IPS-20b (cell line): ENCODE results near the gene NBEAL2.

ENCODE experiments used
- H3K27ac ChIP-seq: one replicate; pipeline ENCODE4 v1.5.1; 2013; ENCODE audit warnings: low read length
- H3K27me3 ChIP-seq: 2 replicates; pipeline ENCODE4 v1.6.1; 2013; ENCODE audit warnings: mild to moderate bottlenecking, low read length, inconsistent platforms; ENCODE audit not compliant: insufficient read depth
- H3K36me3 ChIP-seq: 2 replicates; pipeline ENCODE4 v1.6.1; 2013; ENCODE audit warnings: low read depth, mild to moderate bottlenecking, inconsistent platforms, low read length, moderate library complexity; ENCODE audit not compliant: insufficient read depth
- H3K4me1 ChIP-seq: 2 replicates; pipeline ENCODE4 v1.6.1; 2013; ENCODE audit warnings: mild to moderate bottlenecking, control low read depth, inconsistent platforms, low read length, moderate library complexity; ENCODE audit not compliant: insufficient read depth
- H3K4me3 ChIP-seq: 2 replicates; pipeline ENCODE4 v1.5.1; 2013; ENCODE audit warnings: mild to moderate bottlenecking, low read length, inconsistent platforms
- H3K9ac ChIP-seq: 2 replicates; pipeline ENCODE4 v1.6.1; 2013; ENCODE audit warnings: low read depth, mild to moderate bottlenecking, inconsistent platforms, low read length, moderate library complexity
- H3K9me3 ChIP-seq: 2 replicates; pipeline ENCODE4 v1.6.1; 2013; ENCODE audit warnings: mild to moderate bottlenecking, low read depth, low read length, inconsistent platforms; ENCODE audit not compliant: insufficient read depth

Gene NBEAL2

GRCh38 chr3:46978985-46979944 lies at the start of gene NBEAL2:
NBEAL2 (plus strand) TSS chr3:46979666; CDS start chr3:46979862, 196 bp downstream.
- Histone ChIP-seq H3K4me3 (peak within 1 kb of the TSS; percentile 84), H3K4me1 (0 out of 2 replicates have a peak, but pooled peaks cover 7% of the 10 kb centered on the region), H3K27ac (peak within 1 kb of the TSS; percentile 81), H3K9ac (peak within 1 kb of the TSS; percentile 86), H3K27me3 (peaks cover 5% of the 10 kb centered on the region; the same call in 1 of the 2 replicates), H3K36me3 (no peaks in the 10 kb centered on the region), H3K9me3 (no peaks in the 10 kb centered on the region)

GRCh38 chr3:46930166-46930944 lies 49.1 kb upstream of the NBEAL2 start:
- no peak overlapping the region for H3K27ac ChIP-seq
- no peak overlapping the region for H3K4me3 ChIP-seq
- H3K9me3 ChIP-seq: no peaks in the 10 kb centered on the region
- H3K4me1 ChIP-seq: peaks cover 11% of the 10 kb centered on the region
- H3K9ac ChIP-seq: no peak overlapping the region
- H3K36me3 ChIP-seq: peaks cover 43% of the 10 kb centered on the region
- H3K27me3 ChIP-seq: no peaks in the 10 kb centered on the region

- H3K4me1 ChIP-seq: peaks cover 15% of the 10 kb centered on the region
- H3K4me3 ChIP-seq: no peak overlapping the region
- no peaks in the 10 kb centered on the region for H3K9me3 ChIP-seq
- no peak overlapping the region for H3K27ac ChIP-seq
- no peaks in the 10 kb centered on the region for H3K27me3 ChIP-seq
- H3K9ac ChIP-seq: no peak overlapping the region
- H3K36me3 ChIP-seq: peaks cover 39% of the 10 kb centered on the region
Measured at GRCh38 chr3:46930945-46931403, 48.5 kb upstream of the NBEAL2 start.

- Histone ChIP-seq H3K27ac (no peak overlapping the region), H3K4me3 (no peak overlapping the region), H3K4me1 (peaks cover 21% of the 10 kb centered on the region), H3K9ac (no peak overlapping the region), H3K36me3 (peaks cover 39% of the 10 kb centered on the region), H3K9me3 (no peaks in the 10 kb centered on the region), H3K27me3 (no peaks in the 10 kb centered on the region)
Measured at GRCh38 chr3:46931631-46932331, 47.7 kb upstream of the NBEAL2 start.

- H3K9ac ChIP-seq: no peak overlapping the region
- H3K27me3 ChIP-seq: no peaks in the 10 kb centered on the region
- peaks cover 39% of the 10 kb centered on the region for H3K36me3 ChIP-seq
- peaks cover 21% of the 10 kb centered on the region for H3K4me1 ChIP-seq
- H3K9me3 ChIP-seq: no peaks in the 10 kb centered on the region
- no peak overlapping the region for H3K4me3 ChIP-seq
- H3K27ac ChIP-seq: no peak overlapping the region
Measured at GRCh38 chr3:46932455-46933225, 46.8 kb upstream of the NBEAL2 start.

GRCh38 chr3:46933261-46933660 lies 46.2 kb upstream of the NBEAL2 start:
- Histone ChIP-seq H3K27ac (no peak overlapping the region), H3K9ac (no peak overlapping the region), H3K4me3 (no peak overlapping the region), H3K4me1 (peaks cover 21% of the 10 kb centered on the region), H3K27me3 (no peaks in the 10 kb centered on the region), H3K9me3 (no peaks in the 10 kb centered on the region), H3K36me3 (peaks cover 45% of the 10 kb centered on the region)

- peaks cover 21% of the 10 kb centered on the region for H3K4me1 ChIP-seq
- no peak overlapping the region for H3K9ac ChIP-seq
Measured at GRCh38 chr3:46934072-46934471, 45.4 kb upstream of the NBEAL2 start.

GRCh38 chr3:46934498-46935167 lies 44.8 kb upstream of the NBEAL2 start:
- H3K36me3 ChIP-seq: peaks cover 47% of the 10 kb centered on the region
- no peak overlapping the region for H3K4me3 ChIP-seq
- H3K9me3 ChIP-seq: no peaks in the 10 kb centered on the region
- peaks cover 21% of the 10 kb centered on the region for H3K4me1 ChIP-seq
- no peak overlapping the region for H3K27ac ChIP-seq
- peak overlapping the region; percentile 28; the same call in 1 of the 2 replicates for H3K9ac ChIP-seq
- no peaks in the 10 kb centered on the region for H3K27me3 ChIP-seq

More at GRCh38 chr3:46934072-46934471, 45.4 kb upstream of the NBEAL2 start:
- no peaks in the 10 kb centered on the region for H3K27me3 ChIP-seq
- no peak overlapping the region for H3K4me3 ChIP-seq
- H3K27ac ChIP-seq: no peak overlapping the region
- peaks cover 45% of the 10 kb centered on the region for H3K36me3 ChIP-seq
- no peaks in the 10 kb centered on the region for H3K9me3 ChIP-seq

- Histone ChIP-seq H3K9me3 (no peaks in the 10 kb centered on the region), H3K36me3 (peaks cover 53% of the 10 kb centered on the region), H3K4me1 (peaks cover 21% of the 10 kb centered on the region), H3K27me3 (no peaks in the 10 kb centered on the region), H3K4me3 (peak overlapping the region; percentile 26; the same call in 1 of the 2 replicates), H3K9ac (peak overlapping the region; percentile 28; the same call in 1 of the 2 replicates), H3K27ac (no peak overlapping the region)
Measured at GRCh38 chr3:46935168-46935858, 44.2 kb upstream of the NBEAL2 start.

- Histone ChIP-seq H3K27ac (no peak overlapping the region), H3K9ac (no peak overlapping the region), H3K9me3 (no peaks in the 10 kb centered on the region), H3K36me3 (peaks cover 60% of the 10 kb centered on the region), H3K4me3 (no peak overlapping the region), H3K27me3 (no peaks in the 10 kb centered on the region), H3K4me1 (peaks cover 21% of the 10 kb centered on the region)
Measured at GRCh38 chr3:46935989-46936558, 43.4 kb upstream of the NBEAL2 start.
